ENCODE measurements around the gene CELF1. TPM values are rescaled to one million over a fixed set of nuclear protein-coding genes. Genes with fewer than 3 reads are reported as not detected.

CELF1 gene
- total and polyA plus RNA-seq, 10 of the 15 experiments (the other 5 are each of a cell fraction or from before 2014, with no cell fraction given): 35.3 to 128 (median 85.7) TPM

DNA sequence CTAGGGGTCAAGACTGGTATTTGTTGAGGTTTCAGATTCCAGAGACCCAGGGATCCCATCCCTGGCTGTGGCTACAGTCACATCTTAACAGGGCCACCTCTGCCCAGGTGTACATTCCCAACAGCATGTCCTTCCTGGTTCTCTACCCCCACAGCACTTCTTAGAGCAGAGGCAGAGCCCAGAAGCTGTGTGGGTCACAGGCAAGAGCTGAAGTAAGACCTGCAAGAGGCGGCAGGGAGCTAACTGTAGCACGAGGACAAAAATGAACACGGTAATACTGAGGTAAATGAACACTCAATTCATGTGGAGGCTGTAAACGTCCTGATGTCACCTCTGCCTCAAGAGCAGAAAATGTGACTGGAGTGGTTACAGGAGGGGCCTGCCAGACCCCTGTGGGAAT, 82.3 kb downstream of the CELF1 start (continued):
- TF ChIP-seq, protein P1, sequence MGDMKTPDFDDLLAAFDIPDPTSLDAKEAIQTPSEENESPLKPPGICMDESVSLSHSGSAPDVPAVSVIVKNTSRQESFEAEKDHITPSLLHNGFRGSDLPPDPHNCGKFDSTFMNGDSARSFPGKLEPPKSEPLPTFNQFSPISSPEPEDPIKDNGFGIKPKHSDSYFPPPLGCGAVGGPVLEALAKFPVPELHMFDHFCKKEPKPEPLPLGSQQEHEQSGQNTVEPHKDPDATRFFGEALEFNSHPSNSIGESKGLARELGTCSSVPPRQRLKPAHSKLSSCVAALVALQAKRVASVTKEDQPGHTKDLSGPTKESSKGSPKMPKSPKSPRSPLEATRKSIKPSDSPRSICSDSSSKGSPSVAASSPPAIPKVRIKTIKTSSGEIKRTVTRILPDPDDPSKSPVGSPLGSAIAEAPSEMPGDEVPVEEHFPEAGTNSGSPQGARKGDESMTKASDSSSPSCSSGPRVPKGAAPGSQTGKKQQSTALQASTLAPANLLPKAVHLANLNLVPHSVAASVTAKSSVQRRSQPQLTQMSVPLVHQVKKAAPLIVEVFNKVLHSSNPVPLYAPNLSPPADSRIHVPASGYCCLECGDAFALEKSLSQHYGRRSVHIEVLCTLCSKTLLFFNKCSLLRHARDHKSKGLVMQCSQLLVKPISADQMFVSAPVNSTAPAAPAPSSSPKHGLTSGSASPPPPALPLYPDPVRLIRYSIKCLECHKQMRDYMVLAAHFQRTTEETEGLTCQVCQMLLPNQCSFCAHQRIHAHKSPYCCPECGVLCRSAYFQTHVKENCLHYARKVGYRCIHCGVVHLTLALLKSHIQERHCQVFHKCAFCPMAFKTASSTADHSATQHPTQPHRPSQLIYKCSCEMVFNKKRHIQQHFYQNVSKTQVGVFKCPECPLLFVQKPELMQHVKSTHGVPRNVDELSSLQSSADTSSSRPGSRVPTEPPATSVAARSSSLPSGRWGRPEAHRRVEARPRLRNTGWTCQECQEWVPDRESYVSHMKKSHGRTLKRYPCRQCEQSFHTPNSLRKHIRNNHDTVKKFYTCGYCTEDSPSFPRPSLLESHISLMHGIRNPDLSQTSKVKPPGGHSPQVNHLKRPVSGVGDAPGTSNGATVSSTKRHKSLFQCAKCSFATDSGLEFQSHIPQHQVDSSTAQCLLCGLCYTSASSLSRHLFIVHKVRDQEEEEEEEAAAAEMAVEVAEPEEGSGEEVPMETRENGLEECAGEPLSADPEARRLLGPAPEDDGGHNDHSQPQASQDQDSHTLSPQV (IDR thresholded peaks at IDR 0.05): no peak
- TF ChIP-seq EGR1 (IDR thresholded peaks at IDR 0.05; ENCODE audit: borderline replicate concordance in 1 of 2, low read depth in 2 of 2, low read length in 2 of 2): no peak

DNA sequence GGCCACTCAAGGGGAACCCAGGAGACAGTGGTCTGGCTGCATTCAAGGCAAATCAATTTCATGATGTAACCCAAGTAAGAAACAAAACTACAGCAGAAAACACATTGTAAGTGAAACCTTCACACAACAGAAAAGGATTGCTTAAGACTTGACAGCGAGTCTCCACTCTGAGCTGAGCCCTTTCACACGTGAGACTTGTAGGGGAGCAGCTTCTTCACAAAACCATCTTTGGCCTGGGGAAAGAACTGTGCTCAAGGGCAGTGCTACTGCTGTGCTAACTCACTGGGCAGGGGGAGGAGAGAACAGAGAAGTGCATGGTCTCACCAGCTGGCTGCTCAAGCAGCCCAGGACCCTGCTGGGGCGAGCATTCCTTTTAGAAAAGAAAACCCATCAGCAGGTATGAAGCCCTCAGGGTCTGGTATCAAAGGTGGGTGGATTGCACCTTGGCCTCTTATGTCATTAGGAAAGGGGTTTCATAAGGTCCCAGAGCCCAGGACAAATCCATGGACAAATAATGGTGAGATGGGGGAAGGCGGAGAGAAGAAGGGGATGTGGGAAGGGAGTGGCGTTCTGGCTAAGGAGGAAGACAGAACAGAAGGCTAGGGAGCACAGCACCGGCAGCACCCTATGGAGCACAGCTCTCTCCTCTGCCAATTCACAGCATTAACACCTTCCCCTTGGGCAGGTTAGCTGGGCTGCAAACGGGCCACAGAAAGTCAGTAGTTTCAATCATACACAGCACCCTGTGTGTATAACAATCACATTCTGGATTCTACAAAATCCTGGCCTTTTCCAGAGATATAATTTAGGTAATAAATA, 83.4 kb downstream of the CELF1 start:
- peaks cover 44 to 49% of the 10 kb centered on the region in 2 experiments for H3K36me3 ChIP-seq (ENCODE audit: control insufficient read depth in 2 of 2, insufficient read depth in 2 of 2, low read length in 1 of 2)
- CTCF ChIA-PET: no interaction called here
- TSS peak; percentile 8 for BruUV-seq (replicated peaks)

More for the DNA sequence above, 83.4 kb downstream of the CELF1 start:
- TF ChIP-seq ESRRA (IDR thresholded peaks at IDR 0.05; ENCODE audit: low read length) (no peak), MTA3 (IDR thresholded peaks at IDR 0.05; ENCODE audit: borderline replicate concordance, low read length) (no peak), TCF3 (IDR thresholded peaks at IDR 0.05; ENCODE audit: borderline replicate concordance, insufficient read depth, low read depth, low read length) (no peak), CBX3 (IDR thresholded peaks at IDR 0.05; ENCODE audit: borderline replicate concordance, low read depth) (no peak)
- SMC1A ChIA-PET (ENCODE audit: uncharacterized antibody, unreplicated experiment): interaction anchor here (0.6 to 0.7 kb wide), 2 partner anchors 109 to 170 kb away, joined by 3 read pairs; no protein-coding TSS in a partner anchor
- intact Hi-C loops (cut with micrococcal nuclease; ENCODE audit: unreplicated experiment): no loop called here
- H2AFZ ChIP-seq (ENCODE audit: control insufficient read depth, low read depth, low read length): no peak overlapping the region
- H3K79me2 ChIP-seq (ENCODE audit: control insufficient read depth, insufficient read depth, low read length): no peaks in the 10 kb centered on the region; the same call in 1 of the 2 replicates
- no peaks in the 10 kb centered on the region for H3K9me3 ChIP-seq (replicated peaks; ENCODE audit: control insufficient read depth, insufficient read depth, low read length)
- no peak overlapping the region for H3K4me3 ChIP-seq
- no peak for FAIRE-seq
- POLR2A ChIA-PET: interaction anchor here (0.5 to 1.0 kb wide), 4 partner anchors 24 to 170 kb away, joined by 3 to 7 read pairs (median 4); no protein-coding TSS in a partner anchor
- H3K9ac ChIP-seq (ENCODE audit: control insufficient read depth, insufficient read depth, low read length): no peak overlapping the region
- no peak overlapping the region for H3K27ac ChIP-seq (ENCODE audit: control insufficient read depth, insufficient read depth)
- H3K4me1 ChIP-seq (ENCODE audit: control insufficient read depth, insufficient read depth, low read length): no peaks in the 10 kb centered on the region
- DNase-seq (ENCODE audit: low read depth, low spot score): no peak
- H3K27me3 ChIP-seq (replicated peaks in 1 of 2; ENCODE audit: control insufficient read depth in 2 of 2, insufficient read depth in 2 of 2, low read length in 1 of 2): no peaks in the 10 kb centered on the region
- no peak overlapping the region for H3K4me2 ChIP-seq (ENCODE audit: control insufficient read depth, insufficient read depth)
- RAD21 ChIA-PET (ENCODE audit: unreplicated experiment): interaction anchor here (0.6 kb wide), 1 partner anchor 1284 kb away, joined by 3 read pairs; no protein-coding TSS in a partner anchor
- WGBS (ENCODE audit: insufficient coverage, insufficient replicate concordance, low lambda C conversion rate, missing lambda C conversion rate): 91% methylated on average over 7 of the region's 7 CpGs
- H4K20me1 ChIP-seq (ENCODE audit: control insufficient read depth, insufficient read depth): no peaks in the 10 kb centered on the region; the same call in 1 of the 2 replicates
- in situ Hi-C loops (cut with MboI): no loop called here
- ATAC-seq: no peak
